OCI-LY1 (cell line): ENCODE results near the gene ATP12A.

ENCODE experiments used
- EZH2 ChIP-seq: fragments of 200-600 bp; sonication (generic), shearing (Covaris generic); IDR thresholded peaks from 2 replicates; pipeline ENCODE4 v1.8.0; 2017; ENCODE audit warnings: borderline replicate concordance, mixed run types, mild to moderate bottlenecking, antibody characterized with exemption, low read length, moderate library complexity, mixed read lengths
- TF ChIP-seq, protein P1 (sequence below): fragments of 200-600 bp; sonication (generic), shearing (Covaris generic); IDR thresholded peaks from 2 replicates; pipeline ENCODE4 v1.5.1; 2017; ENCODE audit warnings: mild to moderate bottlenecking, antibody characterized with exemption, low read length, moderate library complexity, mixed read lengths

DNA sequence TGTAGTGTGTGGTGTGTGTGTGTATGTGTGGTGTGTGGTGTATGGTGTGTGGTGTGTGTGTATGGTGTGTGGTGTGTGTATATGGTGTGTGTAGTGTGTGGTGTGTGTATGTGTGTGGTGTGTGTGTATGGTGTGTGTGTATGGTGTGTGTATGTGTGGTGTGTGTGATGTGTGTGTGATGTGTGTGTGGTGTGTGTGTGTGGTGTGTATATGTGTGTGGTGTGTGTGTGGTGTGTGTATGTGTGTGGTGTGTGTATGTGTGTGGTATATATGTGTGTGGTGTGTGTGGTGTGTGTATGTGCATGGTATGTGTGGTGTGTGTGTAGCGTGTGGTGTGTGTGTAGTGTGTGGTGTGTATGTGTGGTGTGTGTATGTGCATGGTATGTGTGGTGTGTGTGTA lies 1.7 kb downstream of the ATP12A start:
- TF ChIP-seq, protein P1, sequence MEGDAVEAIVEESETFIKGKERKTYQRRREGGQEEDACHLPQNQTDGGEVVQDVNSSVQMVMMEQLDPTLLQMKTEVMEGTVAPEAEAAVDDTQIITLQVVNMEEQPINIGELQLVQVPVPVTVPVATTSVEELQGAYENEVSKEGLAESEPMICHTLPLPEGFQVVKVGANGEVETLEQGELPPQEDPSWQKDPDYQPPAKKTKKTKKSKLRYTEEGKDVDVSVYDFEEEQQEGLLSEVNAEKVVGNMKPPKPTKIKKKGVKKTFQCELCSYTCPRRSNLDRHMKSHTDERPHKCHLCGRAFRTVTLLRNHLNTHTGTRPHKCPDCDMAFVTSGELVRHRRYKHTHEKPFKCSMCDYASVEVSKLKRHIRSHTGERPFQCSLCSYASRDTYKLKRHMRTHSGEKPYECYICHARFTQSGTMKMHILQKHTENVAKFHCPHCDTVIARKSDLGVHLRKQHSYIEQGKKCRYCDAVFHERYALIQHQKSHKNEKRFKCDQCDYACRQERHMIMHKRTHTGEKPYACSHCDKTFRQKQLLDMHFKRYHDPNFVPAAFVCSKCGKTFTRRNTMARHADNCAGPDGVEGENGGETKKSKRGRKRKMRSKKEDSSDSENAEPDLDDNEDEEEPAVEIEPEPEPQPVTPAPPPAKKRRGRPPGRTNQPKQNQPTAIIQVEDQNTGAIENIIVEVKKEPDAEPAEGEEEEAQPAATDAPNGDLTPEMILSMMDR: no peak
- TF ChIP-seq EZH2: no peak
